Transverse colon (tissue), 4 donors: ENCODE measurements around the gene PRKCD. TPM values are rescaled to one million over a fixed set of nuclear protein-coding genes. Genes with fewer than 3 reads are reported as not detected.

Source experiments
- DNase-seq: peaks from one replicate; pipeline ENCODE4 v3.0.0-alpha.2; 2019
- H3K27ac ChIP-seq, 4 donors: fragments of 200-600 bp; sonication (generic); 2 replicates each; pipeline ENCODE4 v1.5.1; 2016 to 2018; ENCODE audit warnings: inconsistent platforms in 4 of 4
- H3K27me3 ChIP-seq: fragments of 200-600 bp; sonication (generic); 2 replicates; pipeline ENCODE4 v1.5.1; 2017; ENCODE audit warnings: inconsistent platforms
- H3K36me3 ChIP-seq, 4 donors: fragments of 200-600 bp; sonication (generic); 2 replicates each; pipeline ENCODE4 v1.5.1; 2017 to 2019; ENCODE audit warnings: inconsistent platforms in 4 of 4
- H3K4me1 ChIP-seq, 4 donors: fragments of 200-600 bp; sonication (generic); 2 replicates each; pipeline ENCODE4 v1.5.1; 2017 to 2020; ENCODE audit warnings: inconsistent platforms in 4 of 4
- H3K4me3 ChIP-seq, 4 donors: fragments of 200-600 bp; sonication (generic); 1 replicate in 1 of 4; 2 replicates in 3 of 4; pipeline versions ENCODE4 v1.5.1 to v1.6.1; 2017 to 2019; ENCODE audit warnings: inconsistent platforms in 4 of 4
- H3K9me3 ChIP-seq, 2 donors: fragments of 200-600 bp; sonication (generic); 2 replicates each; pipeline ENCODE4 v1.5.1; 2017 to 2019; ENCODE audit warnings: inconsistent platforms in 2 of 2
- EP300 ChIP-seq: sonication (generic); formaldehyde crosslinking; IDR thresholded peaks from one replicate; pipeline ENCODE4 v1.6.1; 2017; ENCODE audit warnings: antibody characterized with exemption, low read depth
- POLR2A ChIP-seq: fragments of 450-650 bp; IDR thresholded peaks from one replicate; pipeline ENCODE4 v1.6.1; 2016; ENCODE audit warnings: antibody characterized with exemption, mild to moderate bottlenecking, moderate library complexity
- POLR2AphosphoS5 ChIP-seq, 3 donors: sonication (generic); formaldehyde crosslinking; IDR thresholded peaks; one replicate each; pipeline ENCODE4 v1.6.1; 2016; ENCODE audit warnings: antibody characterized with exemption in 3 of 3
- WGBS, 2 donors: methylation state at CpG; one replicate each; pipeline ENCODE4 v1.1.5; 2018; ENCODE audit warnings: low coverage in 1 of 2; 5-methylcytosine and 5-hydroxymethylcytosine counted together
- in situ Hi-C, 4 donors: fragments of 200-750 bp; cut with MboI; loops; one replicate each; pipeline versions ENCODE4 v1.15.0 to v1.15.1; 2017; ENCODE audit warnings: low sequenced_read_pairs in 3 of 4, low pct_ligation_motif_present in 1 of 4, low pct_unique_long_range_greater_than_20kb in 1 of 4
- intact Hi-C: fragments of 100-400 bp; cut with DNase I; formaldehyde crosslinking; loops from one replicate; pipeline ENCODE4 v1.15.1; 2023; ENCODE audit warnings: low total_unique reads
- total RNA-seq, 4 donors: library from RNA; depleted of rRNA; stranded (reverse); fragments of >200 nt; gene quantifications; one replicate each; pipeline ENCODE4 v1.1.0, GENCODE V29; 2016
- TF ChIP-seq, protein P1 (sequence below), 5 experiments: fragments of 200-600 bp in 3 of 5; fragments of 450-650 bp in 2 of 5; sonication (generic) in 3 of 5; IDR thresholded peaks; 1 replicate in 2 of 5; 2 replicates in 3 of 5; pipeline ENCODE4 v1.5.1; 2016 to 2017; ENCODE audit warnings: antibody characterized with exemption in 5 of 5, inconsistent platforms in 3 of 5, mild to moderate bottlenecking in 2 of 5, moderate library complexity in 1 of 5

Gene PRKCD
- total RNA-seq, 4 donors from 2014 or later, result 43.8 to 78.9 (median 55.9) TPM

DNA sequence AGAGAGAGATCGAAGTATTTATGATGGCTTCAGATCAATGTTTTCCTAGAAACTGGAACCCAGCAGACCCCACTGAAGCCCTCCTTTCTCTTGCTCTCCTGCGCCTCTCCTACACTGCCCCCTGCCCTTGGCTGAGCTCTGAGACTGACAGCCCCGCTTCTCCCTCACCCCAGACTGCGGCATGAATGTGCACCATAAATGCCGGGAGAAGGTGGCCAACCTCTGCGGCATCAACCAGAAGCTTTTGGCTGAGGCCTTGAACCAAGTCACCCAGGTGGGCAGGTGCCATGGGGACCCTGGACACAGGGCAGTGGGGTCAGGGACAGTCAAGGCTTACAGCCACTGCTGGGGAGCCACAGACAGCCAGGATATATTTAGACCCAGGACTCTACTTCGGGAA is 23.7 kb downstream of the PRKCD start:
- no peak overlapping the region for H3K4me3 ChIP-seq
- in situ Hi-C loops, result no loop called here

DNA sequence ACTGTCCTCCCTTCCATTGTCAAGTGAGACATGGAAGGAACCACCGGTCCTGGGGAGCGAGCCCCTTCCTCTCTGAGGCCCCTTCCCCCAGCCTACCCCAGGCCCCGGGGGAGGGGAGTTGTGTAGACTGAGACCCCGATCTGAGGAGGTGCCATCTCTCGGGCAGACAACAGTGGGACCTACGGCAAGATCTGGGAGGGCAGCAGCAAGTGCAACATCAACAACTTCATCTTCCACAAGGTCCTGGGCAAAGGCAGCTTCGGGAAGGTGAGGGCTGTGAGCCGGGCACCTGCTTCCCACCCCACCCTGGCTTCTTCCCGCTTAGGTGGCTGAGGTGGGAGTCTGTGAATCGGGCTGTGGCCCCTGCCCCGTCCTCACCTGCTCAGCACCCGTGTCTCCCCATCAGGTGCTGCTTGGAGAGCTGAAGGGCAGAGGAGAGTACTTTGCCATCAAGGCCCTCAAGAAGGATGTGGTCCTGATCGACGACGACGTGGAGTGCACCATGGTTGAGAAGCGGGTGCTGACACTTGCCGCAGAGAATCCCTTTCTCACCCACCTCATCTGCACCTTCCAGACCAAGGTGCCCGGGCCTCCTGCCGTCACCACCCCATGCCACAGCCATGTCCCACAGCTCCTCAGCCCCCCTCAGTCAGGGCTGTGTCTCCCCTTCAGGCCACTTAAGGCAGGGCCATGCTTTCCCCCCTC is 24.9 kb downstream of the PRKCD start:
- Histone ChIP-seq H3K9me3 (no peaks in the 10 kb centered on the region), H3K27ac (no peak overlapping the region), H3K4me1 (no peaks in the 10 kb centered on the region), H3K27me3 (no peaks in the 10 kb centered on the region), H3K36me3 (peaks cover 0 to 56% (median 12%) of the 10 kb centered on the region in 4 donors), H3K4me3 (no peak overlapping the region)
- TF ChIP-seq POLR2AphosphoS5 (IDR thresholded peaks at IDR 0.05) (no peak), EP300 (no peak)
- WGBS, 2 donors, result 95% methylated on average over 20 of the region's 20 CpGs; no CpG with 5 or more reads in 1 of the 2 donors
- DNase-seq, result no peak
- intact Hi-C loops, result no loop called here
- in situ Hi-C loops, result no loop called here

More for the DNA sequence above, 23.7 kb downstream of the PRKCD start:
- DNase-seq, result no peak
- Histone ChIP-seq H3K27ac (no peak overlapping the region), H3K4me1 (no peaks in the 10 kb centered on the region), H3K9me3 (no peaks in the 10 kb centered on the region), H3K36me3 (peaks cover 0 to 52% (median 9%) of the 10 kb centered on the region in 4 donors), H3K27me3 (no peaks in the 10 kb centered on the region)
- TF ChIP-seq, protein P1, sequence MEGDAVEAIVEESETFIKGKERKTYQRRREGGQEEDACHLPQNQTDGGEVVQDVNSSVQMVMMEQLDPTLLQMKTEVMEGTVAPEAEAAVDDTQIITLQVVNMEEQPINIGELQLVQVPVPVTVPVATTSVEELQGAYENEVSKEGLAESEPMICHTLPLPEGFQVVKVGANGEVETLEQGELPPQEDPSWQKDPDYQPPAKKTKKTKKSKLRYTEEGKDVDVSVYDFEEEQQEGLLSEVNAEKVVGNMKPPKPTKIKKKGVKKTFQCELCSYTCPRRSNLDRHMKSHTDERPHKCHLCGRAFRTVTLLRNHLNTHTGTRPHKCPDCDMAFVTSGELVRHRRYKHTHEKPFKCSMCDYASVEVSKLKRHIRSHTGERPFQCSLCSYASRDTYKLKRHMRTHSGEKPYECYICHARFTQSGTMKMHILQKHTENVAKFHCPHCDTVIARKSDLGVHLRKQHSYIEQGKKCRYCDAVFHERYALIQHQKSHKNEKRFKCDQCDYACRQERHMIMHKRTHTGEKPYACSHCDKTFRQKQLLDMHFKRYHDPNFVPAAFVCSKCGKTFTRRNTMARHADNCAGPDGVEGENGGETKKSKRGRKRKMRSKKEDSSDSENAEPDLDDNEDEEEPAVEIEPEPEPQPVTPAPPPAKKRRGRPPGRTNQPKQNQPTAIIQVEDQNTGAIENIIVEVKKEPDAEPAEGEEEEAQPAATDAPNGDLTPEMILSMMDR (IDR thresholded peaks at IDR 0.05), result no peak
- no peak for TF ChIP-seq EP300
- TF ChIP-seq POLR2AphosphoS5 (IDR thresholded peaks at IDR 0.05), result no peak
- WGBS, 2 donors, result 94 to 95% methylated on average over 6 to 7 of the region's 7 CpGs
- intact Hi-C loops, result no loop called here

DNA sequence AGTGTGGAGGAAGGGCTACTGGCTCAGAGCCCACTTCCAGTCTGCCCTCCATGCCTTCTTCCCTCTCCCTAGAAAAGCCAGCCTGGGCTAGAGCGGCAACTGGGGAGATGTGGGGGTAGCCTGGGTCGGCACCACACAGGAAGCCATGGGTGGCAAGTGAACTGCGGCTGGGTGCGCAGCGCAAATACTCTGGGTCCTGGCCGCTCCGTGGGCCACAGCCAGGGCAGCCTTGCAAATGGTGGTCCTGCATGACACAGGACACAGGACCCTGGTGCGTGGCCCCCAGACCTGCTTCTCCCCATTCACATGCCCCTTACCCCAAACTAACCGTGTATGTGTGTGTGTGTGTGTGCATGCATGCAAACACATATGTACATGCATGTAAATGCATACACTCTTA is 25.7 kb downstream of the PRKCD start:
- H3K4me1 ChIP-seq, result no peaks in the 10 kb centered on the region
- in situ Hi-C loops, result no loop called here
- H3K9me3 ChIP-seq, result no peaks in the 10 kb centered on the region
- H3K27ac ChIP-seq, result no peak overlapping the region
- intact Hi-C loops, result no loop called here
- no peak for DNase-seq
- peaks cover 0 to 51% (median 11%) of the 10 kb centered on the region in 4 donors for H3K36me3 ChIP-seq
- H3K27me3 ChIP-seq, result no peaks in the 10 kb centered on the region
- TF ChIP-seq POLR2AphosphoS5 (IDR thresholded peaks at IDR 0.05) (no peak), EP300 (no peak), POLR2A (no peak)
- TF ChIP-seq, protein P1 (IDR thresholded peaks at IDR 0.05), result no peak
- WGBS, 2 donors, result 95% methylated on average over 8 of the region's 9 CpGs; no CpG with 5 or more reads in 1 of the 2 donors
- no peak overlapping the region for H3K4me3 ChIP-seq

DNA sequence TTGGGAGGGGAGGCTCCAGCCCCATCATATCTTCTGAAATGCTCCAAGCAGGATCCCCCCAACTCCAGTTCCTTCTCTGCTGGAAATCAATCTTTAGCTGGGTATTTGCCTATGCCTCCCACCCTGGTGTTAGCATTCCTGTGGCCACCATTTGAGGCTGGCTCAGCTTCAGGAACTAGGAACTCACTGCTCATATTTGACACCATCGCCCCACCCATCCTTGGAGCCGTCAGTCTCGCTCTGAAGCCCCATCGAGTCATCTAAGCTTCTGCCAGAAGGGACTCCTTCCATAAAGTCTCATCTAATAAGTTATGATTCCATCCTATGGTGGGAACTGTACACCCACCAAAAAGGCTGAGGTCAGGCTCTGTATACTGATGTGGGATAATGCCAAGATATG is 26.4 kb downstream of the PRKCD start:
- no peak for TF ChIP-seq POLR2A
- no peak for TF ChIP-seq POLR2AphosphoS5 (IDR thresholded peaks at IDR 0.05)
- TF ChIP-seq, protein P1 (IDR thresholded peaks at IDR 0.05), result no peak
- no peak for TF ChIP-seq EP300
- in situ Hi-C loops, result no loop called here
- no peak for DNase-seq
- Histone ChIP-seq H3K27ac (no peak overlapping the region), H3K4me1 (no peaks in the 10 kb centered on the region), H3K4me3 (no peak overlapping the region), H3K36me3 (peaks cover 0 to 53% (median 12%) of the 10 kb centered on the region in 4 donors), H3K9me3 (no peaks in the 10 kb centered on the region), H3K27me3 (no peaks in the 10 kb centered on the region)
- WGBS, 2 donors, result 50 to 86% methylated on average over 1 to 4 of the region's 4 CpGs
- intact Hi-C loops, result no loop called here
